Measurements from ENCODE around the gene CD9.

DNA sequence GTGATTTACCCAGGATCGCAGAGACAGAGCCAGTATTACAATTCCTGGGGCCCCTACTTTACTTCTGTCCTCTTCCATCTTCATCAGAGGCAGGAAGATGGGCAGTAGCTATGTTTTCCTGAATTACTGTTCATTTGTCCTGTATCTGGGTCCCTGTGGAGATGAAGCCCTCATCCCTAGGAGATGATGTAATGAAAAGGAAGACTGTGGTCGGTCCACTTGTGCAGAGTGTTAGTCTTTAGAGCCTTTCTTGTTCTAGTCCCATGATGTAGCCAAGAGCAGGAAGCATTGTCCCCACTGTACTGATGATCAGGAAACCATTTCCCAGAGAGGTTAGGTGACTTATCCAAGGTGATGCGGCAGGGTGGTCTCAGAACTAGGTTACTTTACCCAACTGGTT is 2.6 kb downstream of the CD9 start:
- TF ChIP-seq, protein P1, sequence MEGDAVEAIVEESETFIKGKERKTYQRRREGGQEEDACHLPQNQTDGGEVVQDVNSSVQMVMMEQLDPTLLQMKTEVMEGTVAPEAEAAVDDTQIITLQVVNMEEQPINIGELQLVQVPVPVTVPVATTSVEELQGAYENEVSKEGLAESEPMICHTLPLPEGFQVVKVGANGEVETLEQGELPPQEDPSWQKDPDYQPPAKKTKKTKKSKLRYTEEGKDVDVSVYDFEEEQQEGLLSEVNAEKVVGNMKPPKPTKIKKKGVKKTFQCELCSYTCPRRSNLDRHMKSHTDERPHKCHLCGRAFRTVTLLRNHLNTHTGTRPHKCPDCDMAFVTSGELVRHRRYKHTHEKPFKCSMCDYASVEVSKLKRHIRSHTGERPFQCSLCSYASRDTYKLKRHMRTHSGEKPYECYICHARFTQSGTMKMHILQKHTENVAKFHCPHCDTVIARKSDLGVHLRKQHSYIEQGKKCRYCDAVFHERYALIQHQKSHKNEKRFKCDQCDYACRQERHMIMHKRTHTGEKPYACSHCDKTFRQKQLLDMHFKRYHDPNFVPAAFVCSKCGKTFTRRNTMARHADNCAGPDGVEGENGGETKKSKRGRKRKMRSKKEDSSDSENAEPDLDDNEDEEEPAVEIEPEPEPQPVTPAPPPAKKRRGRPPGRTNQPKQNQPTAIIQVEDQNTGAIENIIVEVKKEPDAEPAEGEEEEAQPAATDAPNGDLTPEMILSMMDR (IDR thresholded peaks at IDR 0.05; ENCODE audit: insufficient read depth, low read length): no peak
- TF ChIP-seq, protein P2, sequence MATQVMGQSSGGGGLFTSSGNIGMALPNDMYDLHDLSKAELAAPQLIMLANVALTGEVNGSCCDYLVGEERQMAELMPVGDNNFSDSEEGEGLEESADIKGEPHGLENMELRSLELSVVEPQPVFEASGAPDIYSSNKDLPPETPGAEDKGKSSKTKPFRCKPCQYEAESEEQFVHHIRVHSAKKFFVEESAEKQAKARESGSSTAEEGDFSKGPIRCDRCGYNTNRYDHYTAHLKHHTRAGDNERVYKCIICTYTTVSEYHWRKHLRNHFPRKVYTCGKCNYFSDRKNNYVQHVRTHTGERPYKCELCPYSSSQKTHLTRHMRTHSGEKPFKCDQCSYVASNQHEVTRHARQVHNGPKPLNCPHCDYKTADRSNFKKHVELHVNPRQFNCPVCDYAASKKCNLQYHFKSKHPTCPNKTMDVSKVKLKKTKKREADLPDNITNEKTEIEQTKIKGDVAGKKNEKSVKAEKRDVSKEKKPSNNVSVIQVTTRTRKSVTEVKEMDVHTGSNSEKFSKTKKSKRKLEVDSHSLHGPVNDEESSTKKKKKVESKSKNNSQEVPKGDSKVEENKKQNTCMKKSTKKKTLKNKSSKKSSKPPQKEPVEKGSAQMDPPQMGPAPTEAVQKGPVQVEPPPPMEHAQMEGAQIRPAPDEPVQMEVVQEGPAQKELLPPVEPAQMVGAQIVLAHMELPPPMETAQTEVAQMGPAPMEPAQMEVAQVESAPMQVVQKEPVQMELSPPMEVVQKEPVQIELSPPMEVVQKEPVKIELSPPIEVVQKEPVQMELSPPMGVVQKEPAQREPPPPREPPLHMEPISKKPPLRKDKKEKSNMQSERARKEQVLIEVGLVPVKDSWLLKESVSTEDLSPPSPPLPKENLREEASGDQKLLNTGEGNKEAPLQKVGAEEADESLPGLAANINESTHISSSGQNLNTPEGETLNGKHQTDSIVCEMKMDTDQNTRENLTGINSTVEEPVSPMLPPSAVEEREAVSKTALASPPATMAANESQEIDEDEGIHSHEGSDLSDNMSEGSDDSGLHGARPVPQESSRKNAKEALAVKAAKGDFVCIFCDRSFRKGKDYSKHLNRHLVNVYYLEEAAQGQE (IDR thresholded peaks at IDR 0.05; ENCODE audit: insufficient replicate concordance, low read depth): no peak

Data from HL-60 (cell line).